Stimulated activated CD8-positive, alpha-beta memory T cell treated with anti-CD3 and anti-CD28 coated beads, Interleukin-12 subunit alpha, Interleukin-12 subunit beta, amount 100 ng/mL, for 24 hours (primary cell): ENCODE data around the gene TMCC2.

Experiments used
- DNase-seq: peaks from one replicate; pipeline ENCODE4 v3.0.0-alpha.2; 2020; ENCODE audit errors: extremely low read depth

The TMCC2 gene

GRCh38 chr1:205240569-205240968 is 12.8 kb downstream of the TMCC2 start:
- DNase-seq, result no peak

GRCh38 chr1:205241366-205242030 is 13.8 kb downstream of the TMCC2 start:
- no peak for DNase-seq

GRCh38 chr1:205243350-205244191 is 15.8 kb downstream of the TMCC2 start:
- no peak for DNase-seq

GRCh38 chr1:205244384-205244783 is 16.6 kb downstream of the TMCC2 start:
- DNase-seq, result no peak

- DNase-seq, result no peak
Observed at GRCh38 chr1:205245096-205245495, 17.4 kb downstream of the TMCC2 start.

GRCh38 chr1:205246351-205247119 is 18.8 kb downstream of the TMCC2 start:
- DNase-seq, result no peak

- DNase-seq, result no peak
Observed at GRCh38 chr1:205247130-205247921, 19.6 kb downstream of the TMCC2 start.

GRCh38 chr1:205248793-205249601 is 21.3 kb downstream of the TMCC2 start:
- DNase-seq, result no peak

GRCh38 chr1:205249651-205250050 is 21.9 kb downstream of the TMCC2 start:
- no peak for DNase-seq

- DNase-seq, result no peak
Observed at GRCh38 chr1:205250699-205251098, 23.0 kb downstream of the TMCC2 start.

GRCh38 chr1:205251576-205251975 is 23.8 kb downstream of the TMCC2 start:
- no peak for DNase-seq

- peak; percentile 55 for DNase-seq
Observed at GRCh38 chr1:205255941-205256780, 28.4 kb downstream of the TMCC2 start.

- DNase-seq, result no peak
Observed at GRCh38 chr1:205256951-205257625, 29.3 kb downstream of the TMCC2 start.

- no peak for DNase-seq
Observed at GRCh38 chr1:205257735-205258134, 30.0 kb downstream of the TMCC2 start.

GRCh38 chr1:205258261-205258691 is 30.5 kb downstream of the TMCC2 start:
- no peak for DNase-seq

GRCh38 chr1:205258719-205259118 is 31.0 kb downstream of the TMCC2 start:
- no peak for DNase-seq

GRCh38 chr1:205259324-205259832 is 31.6 kb downstream of the TMCC2 start:
- no peak for DNase-seq

GRCh38 chr1:205259998-205260397 is 32.3 kb downstream of the TMCC2 start:
- DNase-seq, result no peak
